SJCRH30 (cell line): ENCODE data around the gene POLR1G. TPM values are rescaled to one million over a fixed set of nuclear protein-coding genes. Genes with fewer than 3 reads are reported as not detected.

Source experiments
- DNase-seq, 2 experiments: peaks; one replicate each; pipeline ENCODE4 v3.0.0-alpha.2; 2015 to 2020
- H3K27ac ChIP-seq: fragments of 250-450 bp; sonication (Bioruptor Pico); 2 replicates; pipeline ENCODE4 v1.5.1; 2020; ENCODE audit warnings: mild to moderate bottlenecking, moderate library complexity
- H3K27me3 ChIP-seq: fragments of 250-450 bp; sonication (Bioruptor Pico); 2 replicates; pipeline ENCODE4 v1.5.1; 2020; ENCODE audit warnings: mild to moderate bottlenecking, moderate library complexity
- H3K36me3 ChIP-seq: fragments of 250-450 bp; sonication (Bioruptor Pico); 2 replicates; pipeline ENCODE4 v1.5.1; 2020; ENCODE audit warnings: mild to moderate bottlenecking, moderate library complexity
- H3K4me1 ChIP-seq: fragments of 250-450 bp; sonication (Bioruptor Pico); 2 replicates; pipeline ENCODE4 v1.5.1; 2020; ENCODE audit warnings: mild to moderate bottlenecking, moderate library complexity
- H3K4me3 ChIP-seq: fragments of 250-450 bp; sonication (Bioruptor Pico); 2 replicates; pipeline ENCODE4 v1.5.1; 2020; ENCODE audit warnings: mild to moderate bottlenecking, moderate library complexity
- H3K9me3 ChIP-seq: fragments of 250-450 bp; sonication (Bioruptor Pico); replicated peaks from 2 replicates; pipeline ENCODE4 v1.5.1; 2020; ENCODE audit warnings: mild to moderate bottlenecking, moderate library complexity
- total RNA-seq: library from RNA; depleted of rRNA; stranded (reverse); fragments of >200 nt; shearing (Covaris generic); gene quantifications from 2 replicates; pipeline ENCODE4 v1.2.3, GENCODE V29; 2014; rRNA removed

Gene POLR1G
- 20.9 and 21.8 TPM in 2 replicates for total RNA-seq

DNA sequence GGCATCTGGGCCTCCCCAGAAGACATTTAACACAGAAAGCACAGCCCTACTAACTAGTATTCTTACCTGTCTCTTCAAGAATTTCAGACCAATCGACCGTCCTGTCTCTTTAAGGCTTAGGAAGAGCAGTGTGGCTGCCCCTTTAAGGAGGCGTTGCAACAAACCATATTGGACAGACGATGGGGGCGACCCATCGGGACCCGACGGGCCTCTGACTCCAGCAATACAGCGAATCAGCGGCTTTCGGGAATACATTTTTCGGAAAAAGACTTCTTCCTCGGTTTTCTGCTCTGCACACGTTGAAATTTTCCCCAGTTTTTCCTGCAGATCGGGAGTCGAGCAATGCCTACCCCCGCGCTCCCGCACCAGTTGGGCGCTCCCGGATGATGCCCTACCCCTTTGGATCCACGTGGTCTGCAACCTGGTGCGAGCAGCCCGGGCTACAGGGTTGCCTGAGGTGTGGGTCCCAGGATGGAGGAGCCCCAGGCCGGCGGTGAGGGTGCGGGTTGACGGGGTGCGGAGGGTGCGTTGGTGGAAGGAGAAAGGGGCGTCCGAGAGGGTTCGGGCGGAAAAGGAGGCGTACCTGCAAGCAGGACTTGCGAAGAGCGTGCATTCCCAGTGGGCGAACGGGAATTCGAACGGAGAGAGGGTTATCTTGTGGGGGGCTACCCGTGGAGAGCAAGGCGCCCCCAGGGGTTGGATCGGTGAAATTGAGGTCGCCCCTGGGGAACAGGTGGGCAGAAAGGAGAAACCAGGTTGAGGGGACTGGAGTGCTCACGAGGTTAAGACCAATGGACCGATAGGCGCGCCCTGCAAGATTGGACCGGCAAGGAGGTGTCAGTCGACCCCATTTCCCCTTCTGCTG lies at the start of gene POLR1G:
POLR1G (plus strand) TSS at position 419 of the 865 bp plus-strand sequence; CDS start at position 472, 53 bp downstream.
- Histone ChIP-seq H3K27me3 (no peaks in the 10 kb centered on the region), H3K27ac (peak within 1 kb of the TSS; percentile 96), H3K36me3 (0 out of 2 replicates have a peak, but pooled peaks cover 3% of the 10 kb centered on the region), H3K4me3 (peak within 1 kb of the TSS; percentile 75), H3K4me1 (0 out of 2 replicates have a peak, but pooled peaks cover 3% of the 10 kb centered on the region), H3K9me3 (no peaks in the 10 kb centered on the region)
- peak; percentile 81 to 91 for DNase-seq

DNA sequence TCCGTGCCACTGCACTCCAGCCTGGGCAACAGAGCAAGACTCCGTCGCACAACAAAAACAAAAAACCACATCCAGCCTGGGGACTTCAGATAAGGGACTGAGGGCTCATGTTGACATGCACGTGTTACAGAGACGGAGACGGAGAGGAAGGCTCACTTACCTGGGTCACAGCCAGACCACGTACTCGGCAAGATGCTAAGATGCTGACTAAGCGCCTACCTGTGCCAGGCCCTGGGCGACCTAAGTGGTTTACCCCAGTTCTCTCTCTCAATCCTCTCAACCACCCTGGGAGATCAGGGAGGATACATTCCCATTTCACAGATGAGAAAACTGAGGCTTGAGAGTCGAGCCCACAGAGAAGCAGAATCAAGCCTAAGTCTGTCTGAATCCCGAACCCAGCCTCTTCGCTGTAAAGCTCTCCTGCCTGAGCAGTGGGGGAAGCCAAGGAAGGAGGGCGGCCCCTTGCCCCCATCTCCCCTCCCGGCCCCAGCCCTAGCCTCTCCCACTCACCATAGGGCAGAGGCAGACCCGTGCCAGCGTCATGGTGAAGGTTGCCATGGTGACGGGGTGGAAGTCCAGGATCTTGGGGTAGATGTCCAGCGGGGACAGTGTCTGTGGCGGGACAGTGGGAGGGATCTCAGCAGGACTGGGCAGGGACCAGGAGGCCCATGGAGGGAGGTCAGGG lies 49.5 kb upstream of the POLR1G start:
- Histone ChIP-seq H3K4me3 (no peak overlapping the region), H3K27ac (no peak overlapping the region), H3K36me3 (peaks cover 29% of the 10 kb centered on the region), H3K27me3 (no peaks in the 10 kb centered on the region), H3K9me3 (no peaks in the 10 kb centered on the region), H3K4me1 (no peaks in the 10 kb centered on the region)
- DNase-seq = no peak

- H3K4me3 ChIP-seq = no peak overlapping the region
- H3K27ac ChIP-seq = no peak overlapping the region
- DNase-seq = no peak
- no peaks in the 10 kb centered on the region for H3K27me3 ChIP-seq
- no peaks in the 10 kb centered on the region for H3K4me1 ChIP-seq
- H3K9me3 ChIP-seq = no peaks in the 10 kb centered on the region
- peaks cover 29% of the 10 kb centered on the region for H3K36me3 ChIP-seq
Observed at GRCh38 chr19:45357445-45357783, 49.0 kb upstream of the POLR1G start.

GRCh38 chr19:45358213-45358792 lies 48.1 kb upstream of the POLR1G start:
- Histone ChIP-seq H3K4me3 (no peak overlapping the region), H3K27ac (no peak overlapping the region), H3K4me1 (no peaks in the 10 kb centered on the region), H3K27me3 (no peaks in the 10 kb centered on the region), H3K36me3 (peaks cover 29% of the 10 kb centered on the region), H3K9me3 (no peaks in the 10 kb centered on the region)
- no peak for DNase-seq

DNA sequence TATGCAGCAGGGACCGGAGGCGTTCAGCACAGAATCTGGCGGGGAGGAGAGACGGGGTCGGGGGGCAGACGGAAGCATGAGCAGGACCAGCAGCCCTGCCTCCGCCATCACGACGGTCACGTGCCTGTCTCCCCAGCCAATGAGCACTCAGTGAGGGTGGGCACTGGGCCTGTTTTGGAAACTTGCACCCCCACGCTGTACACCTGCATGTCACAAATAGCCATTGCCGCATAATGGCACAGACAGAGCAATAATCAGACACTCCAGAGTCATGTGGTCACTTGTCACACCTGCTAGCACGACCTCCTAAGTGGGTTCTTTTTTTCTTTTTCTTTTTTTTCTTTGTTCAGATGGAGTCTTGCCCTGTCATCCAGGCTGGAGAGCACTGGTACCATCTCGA lies 44.8 kb upstream of the POLR1G start:
- Histone ChIP-seq H3K4me1 (no peaks in the 10 kb centered on the region), H3K4me3 (no peak overlapping the region), H3K27me3 (no peaks in the 10 kb centered on the region), H3K9me3 (no peaks in the 10 kb centered on the region), H3K27ac (no peak overlapping the region), H3K36me3 (peaks cover 14% of the 10 kb centered on the region)
- DNase-seq = no peak

- DNase-seq = no peak
- Histone ChIP-seq H3K27ac (no peak overlapping the region), H3K27me3 (no peaks in the 10 kb centered on the region), H3K4me1 (no peaks in the 10 kb centered on the region), H3K4me3 (no peak overlapping the region), H3K9me3 (no peaks in the 10 kb centered on the region), H3K36me3 (peaks cover 14% of the 10 kb centered on the region)
Observed at GRCh38 chr19:45362291-45362690, 44.2 kb upstream of the POLR1G start.

DNA sequence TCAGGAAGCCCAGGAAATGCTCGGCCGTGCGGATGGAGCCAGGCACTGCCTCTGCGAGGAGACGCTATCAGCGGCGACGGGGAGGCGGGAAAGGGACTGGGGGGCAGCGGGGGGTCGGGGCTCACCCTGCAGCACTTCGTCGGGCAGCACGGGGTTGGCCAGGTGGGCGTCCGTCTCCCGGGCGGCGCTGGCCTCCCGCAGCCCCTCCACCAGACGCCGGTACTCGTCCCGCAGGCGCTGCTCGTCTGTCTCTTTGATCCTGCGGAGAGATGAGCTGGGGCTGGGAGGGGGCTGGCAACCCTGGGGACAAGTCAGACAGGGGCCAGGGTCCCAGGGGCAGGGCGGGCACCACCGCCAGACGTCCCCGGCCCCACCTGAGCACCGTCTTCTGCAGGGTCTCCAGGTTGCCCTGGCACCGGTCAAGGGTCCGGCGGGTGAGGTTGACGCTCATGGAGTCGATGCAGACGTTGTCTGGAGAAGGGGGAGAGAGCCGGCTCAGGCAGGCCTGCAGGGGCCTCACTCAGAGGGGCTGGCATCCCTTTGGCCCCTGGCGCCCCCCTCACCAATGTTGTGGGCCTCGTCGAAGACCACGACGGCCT lies 42.5 kb upstream of the POLR1G start:
- H3K4me3 ChIP-seq = no peak overlapping the region
- DNase-seq = no peak
- H3K27me3 ChIP-seq = no peaks in the 10 kb centered on the region
- H3K9me3 ChIP-seq = no peaks in the 10 kb centered on the region
- no peak overlapping the region for H3K27ac ChIP-seq
- H3K36me3 ChIP-seq = peaks cover 14% of the 10 kb centered on the region
- H3K4me1 ChIP-seq = no peaks in the 10 kb centered on the region

DNA sequence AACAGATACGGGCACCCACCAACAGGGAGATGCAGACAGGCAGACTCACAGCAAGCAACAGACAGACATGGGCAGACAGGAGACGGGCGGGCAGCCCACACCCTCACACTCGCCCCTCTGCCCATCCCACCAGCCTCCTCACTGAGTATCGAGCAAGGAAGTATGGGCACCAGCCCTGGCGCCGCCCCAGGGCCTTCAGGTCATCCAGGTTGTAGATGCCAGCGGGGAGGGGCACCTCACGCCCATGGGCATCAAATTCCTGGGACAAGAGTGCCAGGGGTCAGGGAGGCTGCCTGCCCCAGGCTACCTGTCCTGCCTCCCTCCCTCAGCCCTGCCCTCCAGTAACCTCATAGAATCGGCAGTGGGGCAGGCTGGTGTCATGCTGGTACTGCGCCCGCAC lies 41.7 kb upstream of the POLR1G start:
- Histone ChIP-seq H3K27ac (no peak overlapping the region), H3K4me1 (no peaks in the 10 kb centered on the region), H3K4me3 (no peak overlapping the region), H3K9me3 (no peaks in the 10 kb centered on the region), H3K27me3 (no peaks in the 10 kb centered on the region), H3K36me3 (peaks cover 14% of the 10 kb centered on the region)
- no peak for DNase-seq

DNA sequence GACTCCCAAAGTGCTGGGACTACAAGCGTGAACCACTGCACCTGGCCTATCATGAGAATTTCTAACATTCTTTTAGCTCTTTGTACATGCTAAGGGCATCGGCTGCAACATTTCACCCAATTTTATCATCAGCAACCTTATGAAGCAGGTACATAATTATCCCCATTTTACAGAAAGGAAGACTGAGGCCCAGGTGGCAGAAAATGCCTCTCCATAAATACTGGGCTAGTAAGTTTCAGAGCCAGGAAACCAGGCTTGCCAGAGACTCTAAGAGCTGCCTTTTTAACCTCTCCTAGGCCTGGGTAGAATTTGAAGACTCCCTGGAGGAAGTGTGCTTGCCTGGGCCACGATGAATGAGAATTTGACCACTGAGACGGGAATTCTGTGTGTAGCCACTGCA lies 38.3 kb upstream of the POLR1G start:
- H3K27me3 ChIP-seq = no peaks in the 10 kb centered on the region
- no peaks in the 10 kb centered on the region for H3K4me1 ChIP-seq
- peaks cover 7% of the 10 kb centered on the region; the same call in 1 of the 2 replicates for H3K36me3 ChIP-seq
- no peak for DNase-seq
- H3K4me3 ChIP-seq = no peak overlapping the region
- H3K9me3 ChIP-seq = no peaks in the 10 kb centered on the region
- H3K27ac ChIP-seq = no peak overlapping the region

DNA sequence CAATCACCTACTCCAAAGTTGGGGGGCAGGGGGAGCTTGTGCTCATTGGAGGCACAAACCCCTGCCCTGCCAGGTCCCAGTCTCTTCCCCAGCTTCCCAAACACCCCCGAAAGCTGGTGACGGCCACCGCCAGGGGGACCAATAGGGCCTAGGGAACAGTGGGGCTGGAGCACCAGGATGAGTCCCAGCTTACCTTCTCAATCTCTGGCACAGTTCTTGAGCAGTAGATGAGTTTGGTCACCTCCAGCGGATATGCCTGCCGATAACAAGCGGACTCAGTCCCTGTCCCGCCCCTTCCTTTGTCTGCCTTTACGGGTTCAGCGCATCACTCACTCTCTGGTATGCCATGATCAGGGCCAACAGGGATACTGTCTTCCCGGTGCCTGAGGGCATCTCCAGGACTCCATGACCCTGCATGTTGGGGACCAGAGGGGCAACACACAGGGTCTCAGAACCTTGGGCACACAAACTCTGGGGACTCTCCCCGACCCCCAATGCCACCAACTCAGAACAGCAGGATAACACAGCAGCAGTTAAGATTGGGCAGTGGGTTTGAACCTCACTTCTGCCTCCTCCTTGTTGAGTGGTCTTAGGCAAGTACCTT lies 37.6 kb upstream of the POLR1G start:
- Histone ChIP-seq H3K4me3 (no peak overlapping the region), H3K36me3 (peaks cover 7% of the 10 kb centered on the region; the same call in 1 of the 2 replicates), H3K27ac (no peak overlapping the region), H3K9me3 (no peaks in the 10 kb centered on the region), H3K4me1 (no peaks in the 10 kb centered on the region), H3K27me3 (no peaks in the 10 kb centered on the region)
- no peak for DNase-seq

GRCh38 chr19:45370410-45371204 lies 35.8 kb upstream of the POLR1G start, which contains the start of gene ERCC2:
Gene ERCC2, minus strand, starts transcription at chr19:45370573. Its CDS starts 33 bp downstream, at chr19:45370540.
- Histone ChIP-seq H3K4me3 (peak within 1 kb of the TSS; percentile 91), H3K9me3 (no peaks in the 10 kb centered on the region), H3K36me3 (peaks cover 7% of the 10 kb centered on the region; the same call in 1 of the 2 replicates), H3K4me1 (peaks cover 3% of the 10 kb centered on the region), H3K27me3 (no peaks in the 10 kb centered on the region), H3K27ac (peak within 1 kb of the TSS; percentile 33; the same call in 1 of the 2 replicates)
- DNase-seq = peak; percentile 99

DNA sequence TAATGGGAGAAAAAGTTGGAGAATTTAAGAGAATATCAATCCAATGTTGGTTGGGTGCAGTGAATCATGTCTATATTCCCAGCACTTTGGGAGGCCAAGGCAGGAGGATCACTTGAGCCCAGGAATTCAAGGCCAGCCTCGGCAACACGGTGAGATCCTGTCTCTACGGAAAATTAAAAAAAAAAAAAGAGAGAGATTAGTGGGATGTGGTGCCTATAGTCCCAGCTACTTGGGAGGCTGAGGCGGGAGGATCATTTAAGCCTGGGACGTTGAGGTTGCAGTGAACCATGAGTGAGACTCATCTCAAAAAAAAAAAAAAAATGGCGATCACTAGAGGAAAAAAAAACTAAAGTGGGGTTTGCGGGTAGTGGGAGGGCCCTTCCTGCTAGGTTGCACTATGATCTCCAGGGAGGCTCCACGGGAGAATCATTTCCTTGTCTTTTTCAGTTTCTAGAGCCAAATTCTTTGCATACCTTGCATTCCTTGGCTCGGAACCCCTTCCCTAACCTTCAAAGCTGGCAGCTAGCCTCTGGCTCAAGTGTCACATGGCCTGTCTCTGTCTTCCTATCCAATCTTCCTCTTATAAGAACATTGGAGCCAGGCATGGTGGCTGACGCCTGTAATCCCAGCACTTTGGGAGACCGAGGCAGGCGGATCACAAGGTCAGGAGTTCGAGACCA lies 30.3 kb upstream of the POLR1G start:
- Histone ChIP-seq H3K27me3 (no peaks in the 10 kb centered on the region), H3K9me3 (no peaks in the 10 kb centered on the region), H3K4me3 (no peak overlapping the region), H3K27ac (no peak overlapping the region), H3K36me3 (no peaks in the 10 kb centered on the region), H3K4me1 (peaks cover 9% of the 10 kb centered on the region)
- peak; percentile 81 to 88 for DNase-seq

GRCh38 chr19:45380107-45380506 lies 26.3 kb upstream of the POLR1G start:
- Histone ChIP-seq H3K27ac (no peak overlapping the region; the same call in 1 of the 2 replicates), H3K36me3 (no peaks in the 10 kb centered on the region), H3K4me3 (no peak overlapping the region), H3K9me3 (no peaks in the 10 kb centered on the region), H3K27me3 (no peaks in the 10 kb centered on the region), H3K4me1 (peaks cover 6% of the 10 kb centered on the region)
- no peak for DNase-seq
